Activated effector memory CD4-positive, alpha-beta T cell treated with anti-CD3 and anti-CD28 coated beads, Interleukin-2, amount 50 U/mL, for 16 hours (primary cell): ENCODE results near the gene LRRC18.

Source experiments
- DNase-seq: peaks from one replicate; pipeline ENCODE4 v3.0.0-alpha.2; 2020

The LRRC18 gene

GRCh38 chr10:48905311-48905710 lies 34.3 kb downstream of the LRRC18 start:
- DNase-seq: no peak

GRCh38 chr10:48904861-48905260 lies 34.8 kb downstream of the LRRC18 start:
- DNase-seq: no peak

- DNase-seq: no peak
Measured at GRCh38 chr10:48903151-48903550, 36.5 kb downstream of the LRRC18 start.

GRCh38 chr10:48902096-48902495 lies 37.5 kb downstream of the LRRC18 start:
- DNase-seq: no peak

GRCh38 chr10:48901319-48901718 lies 38.3 kb downstream of the LRRC18 start:
- no peak for DNase-seq

GRCh38 chr10:48900371-48900801 lies 39.3 kb downstream of the LRRC18 start:
- DNase-seq: no peak

- DNase-seq: no peak
Measured at GRCh38 chr10:48899781-48900180, 39.9 kb downstream of the LRRC18 start.

GRCh38 chr10:48898426-48898825 lies 41.2 kb downstream of the LRRC18 start:
- DNase-seq: no peak

GRCh38 chr10:48897441-48897790 lies 42.2 kb downstream of the LRRC18 start:
- no peak for DNase-seq

GRCh38 chr10:48896756-48897440 lies 42.7 kb downstream of the LRRC18 start:
- DNase-seq: no peak

- no peak for DNase-seq
Measured at GRCh38 chr10:48895803-48896195, 43.8 kb downstream of the LRRC18 start.

GRCh38 chr10:48894911-48895802 lies 44.5 kb downstream of the LRRC18 start:
- DNase-seq: no peak

- DNase-seq: no peak
Measured at GRCh38 chr10:48890888-48891850, 48.5 kb downstream of the LRRC18 start.

GRCh38 chr10:48887982-48888381 lies 51.7 kb downstream of the LRRC18 start:
- no peak for DNase-seq

GRCh38 chr10:48885376-48885775 lies 54.3 kb downstream of the LRRC18 start:
- DNase-seq: no peak

- no peak for DNase-seq
Measured at GRCh38 chr10:48884179-48885045, 55.2 kb downstream of the LRRC18 start.

- DNase-seq: no peak
Measured at GRCh38 chr10:48883701-48884100, 55.9 kb downstream of the LRRC18 start.

- DNase-seq: no peak
Measured at GRCh38 chr10:48882881-48883280, 56.8 kb downstream of the LRRC18 start.

- DNase-seq: no peak
Measured at GRCh38 chr10:48881937-48882336, 57.7 kb downstream of the LRRC18 start.

GRCh38 chr10:48880016-48880705 lies 59.5 kb downstream of the LRRC18 start:
- no peak for DNase-seq

GRCh38 chr10:48879451-48879850 lies 60.2 kb downstream of the LRRC18 start:
- no peak for DNase-seq
